Esophagus muscularis mucosa (tissue), 4 donors: ENCODE results near the gene NUP50. TPM values are rescaled to one million over a fixed set of nuclear protein-coding genes. Genes with fewer than 3 reads are reported as not detected.

ENCODE experiments used
- DNase-seq: peaks from one replicate; pipeline ENCODE4 v3.0.0-alpha.2; 2017; ENCODE audit errors: extremely low spot score
- H3K27ac ChIP-seq, 4 donors: fragments of 200-600 bp; sonication (generic); replicated peaks in 1 of 4; 1 replicate in 3 of 4; 2 replicates in 1 of 4; pipeline ENCODE4 v1.5.1; 2016 to 2019; ENCODE audit warnings: mild to moderate bottlenecking in 1 of 4
- H3K27me3 ChIP-seq, 4 donors: fragments of 200-600 bp; sonication (generic); one replicate each; pipeline versions ENCODE4 v1.5.1 to v1.6.0; 2016 to 2019
- H3K36me3 ChIP-seq, 4 donors: fragments of 200-600 bp; sonication (generic); one replicate each; pipeline ENCODE4 v1.5.1; 2016 to 2019
- H3K4me1 ChIP-seq, 4 donors: fragments of 200-600 bp; sonication (generic); one replicate each; pipeline ENCODE4 v1.5.1; 2016 to 2019
- H3K4me3 ChIP-seq, 4 donors: fragments of 200-600 bp; sonication (generic); 1 replicate in 2 of 4; 2 replicates in 2 of 4; pipeline ENCODE4 v1.5.1; 2016 to 2019; ENCODE audit warnings: mild to moderate bottlenecking in 4 of 4, moderate library complexity in 1 of 4
- H3K9me3 ChIP-seq, 4 donors: fragments of 200-600 bp; sonication (generic); 1 replicate in 3 of 4; 2 replicates in 1 of 4; pipeline ENCODE4 v1.5.1; 2016 to 2019
- EP300 ChIP-seq: sonication (generic); formaldehyde crosslinking; IDR thresholded peaks from one replicate; pipeline ENCODE4 v1.6.1; 2017; ENCODE audit warnings: antibody characterized with exemption
- POLR2A ChIP-seq: fragments of 450-650 bp; IDR thresholded peaks from one replicate; pipeline ENCODE4 v1.6.1; 2017; ENCODE audit warnings: antibody characterized with exemption, moderate library complexity, mild to moderate bottlenecking, low read depth
- POLR2AphosphoS5 ChIP-seq, 2 donors: sonication (generic); formaldehyde crosslinking; IDR thresholded peaks; one replicate each; pipeline ENCODE4 v1.6.1; 2017; ENCODE audit warnings: antibody characterized with exemption in 2 of 2
- WGBS: methylation state at CpG from one replicate; pipeline ENCODE4 v1.1.5; 2018; 5-methylcytosine and 5-hydroxymethylcytosine counted together
- intact Hi-C: fragments of 100-400 bp; cut with DNase I; formaldehyde crosslinking; loops from one replicate; pipeline ENCODE4 v1.15.1; 2023
- total RNA-seq, 4 donors: library from RNA; depleted of rRNA; stranded (reverse); fragments of >200 nt; gene quantifications; one replicate each; pipeline versions ENCODE4 v1.1.0 to v1.2.1, GENCODE V29; 2016
- TF ChIP-seq, protein P1 (sequence below), 3 experiments: fragments of 200-600 bp in 2 of 3; fragments of 450-650 bp in 1 of 3; sonication (generic) in 2 of 3; IDR thresholded peaks; one replicate each; pipeline ENCODE4 v1.5.1; 2017 to 2019; ENCODE audit warnings: antibody characterized with exemption in 3 of 3, mild to moderate bottlenecking in 2 of 3, moderate library complexity in 1 of 3

The NUP50 gene
- total RNA-seq, 4 donors from 2014 or later: 22.7 to 40.3 (median 30.0) TPM

DNA sequence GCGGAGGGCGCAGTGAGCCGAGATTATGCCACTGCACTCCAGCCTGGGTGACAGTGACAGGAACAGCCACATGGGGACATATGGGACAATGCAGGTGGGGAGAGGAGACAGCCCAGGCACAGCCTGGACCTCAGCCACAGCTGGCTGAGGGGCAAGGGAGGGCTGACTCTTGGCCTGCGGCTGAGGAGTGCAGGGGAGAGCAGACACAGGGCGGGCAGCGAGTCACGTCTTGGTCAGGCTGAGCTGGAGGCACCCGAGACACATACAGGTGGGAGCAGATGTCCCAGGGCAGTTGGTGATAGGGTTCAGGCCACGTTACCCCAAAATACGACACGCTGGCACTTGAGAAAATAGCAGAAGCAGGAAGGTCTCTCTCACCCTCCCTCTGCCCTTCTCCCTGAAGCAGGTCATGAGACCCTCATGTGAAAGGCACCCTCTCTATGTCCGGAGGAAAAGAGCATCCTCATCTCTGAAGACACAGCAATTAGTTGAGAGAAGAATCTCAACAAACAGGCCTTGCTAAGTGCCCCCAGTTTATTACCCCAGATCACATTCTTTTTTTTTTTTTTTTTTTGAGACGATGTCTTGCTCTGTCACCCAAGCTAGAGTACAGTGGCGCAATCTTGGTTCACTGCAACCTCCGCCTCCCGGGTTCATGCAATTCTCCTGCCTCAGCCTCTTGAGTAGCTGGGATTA lies 66.4 kb downstream of the NUP50 start:
- peaks cover 0 to 7% (median 0%) of the 10 kb centered on the region in 4 donors for H3K36me3 ChIP-seq
- peaks cover 3 to 46% (median 27%) of the 10 kb centered on the region in 4 donors for H3K4me1 ChIP-seq
- no peak overlapping the region for H3K27ac ChIP-seq
- no peaks in the 10 kb centered on the region for H3K27me3 ChIP-seq
- no peak overlapping the region for H3K4me3 ChIP-seq
- TF ChIP-seq POLR2AphosphoS5 (IDR thresholded peaks at IDR 0.05) (no peak), EP300 (no peak), POLR2A (no peak)
- TF ChIP-seq, protein P1, sequence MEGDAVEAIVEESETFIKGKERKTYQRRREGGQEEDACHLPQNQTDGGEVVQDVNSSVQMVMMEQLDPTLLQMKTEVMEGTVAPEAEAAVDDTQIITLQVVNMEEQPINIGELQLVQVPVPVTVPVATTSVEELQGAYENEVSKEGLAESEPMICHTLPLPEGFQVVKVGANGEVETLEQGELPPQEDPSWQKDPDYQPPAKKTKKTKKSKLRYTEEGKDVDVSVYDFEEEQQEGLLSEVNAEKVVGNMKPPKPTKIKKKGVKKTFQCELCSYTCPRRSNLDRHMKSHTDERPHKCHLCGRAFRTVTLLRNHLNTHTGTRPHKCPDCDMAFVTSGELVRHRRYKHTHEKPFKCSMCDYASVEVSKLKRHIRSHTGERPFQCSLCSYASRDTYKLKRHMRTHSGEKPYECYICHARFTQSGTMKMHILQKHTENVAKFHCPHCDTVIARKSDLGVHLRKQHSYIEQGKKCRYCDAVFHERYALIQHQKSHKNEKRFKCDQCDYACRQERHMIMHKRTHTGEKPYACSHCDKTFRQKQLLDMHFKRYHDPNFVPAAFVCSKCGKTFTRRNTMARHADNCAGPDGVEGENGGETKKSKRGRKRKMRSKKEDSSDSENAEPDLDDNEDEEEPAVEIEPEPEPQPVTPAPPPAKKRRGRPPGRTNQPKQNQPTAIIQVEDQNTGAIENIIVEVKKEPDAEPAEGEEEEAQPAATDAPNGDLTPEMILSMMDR (IDR thresholded peaks at IDR 0.05): no peak
- DNase-seq: no peak
- WGBS: 82% methylated on average over 15 of the region's 16 CpGs
- intact Hi-C loops: no loop called here
- H3K9me3 ChIP-seq: no peaks in the 10 kb centered on the region

DNA sequence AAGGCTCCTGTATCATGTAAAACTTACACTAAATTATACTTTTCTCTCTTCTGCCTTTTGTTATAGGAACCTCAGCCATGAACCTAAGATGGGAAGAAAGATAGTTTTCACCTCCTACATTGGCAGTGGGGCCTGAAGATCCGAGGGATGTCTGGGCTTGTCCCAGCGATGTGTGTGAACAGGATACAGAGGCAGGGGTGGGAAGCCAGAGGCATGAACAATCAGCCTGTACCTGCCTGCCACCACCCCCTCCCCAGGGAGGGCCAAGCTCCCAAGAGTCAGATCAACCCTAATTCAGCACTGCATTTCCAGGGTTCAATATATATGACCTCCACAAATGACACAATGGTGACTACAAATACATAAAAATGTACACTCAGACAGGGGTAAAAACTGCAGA lies 67.6 kb downstream of the NUP50 start:
- Histone ChIP-seq H3K27ac (no peak overlapping the region), H3K9me3 (no peaks in the 10 kb centered on the region), H3K36me3 (peaks cover 0 to 7% (median 0%) of the 10 kb centered on the region in 4 donors), H3K27me3 (no peaks in the 10 kb centered on the region), H3K4me1 (peaks cover 3 to 46% (median 20%) of the 10 kb centered on the region in 4 donors), H3K4me3 (no peak overlapping the region)
- DNase-seq: no peak
- 92% methylated on average over 2 of the region's 2 CpGs for WGBS
- intact Hi-C loops: no loop called here
- no peak for TF ChIP-seq EP300

DNA sequence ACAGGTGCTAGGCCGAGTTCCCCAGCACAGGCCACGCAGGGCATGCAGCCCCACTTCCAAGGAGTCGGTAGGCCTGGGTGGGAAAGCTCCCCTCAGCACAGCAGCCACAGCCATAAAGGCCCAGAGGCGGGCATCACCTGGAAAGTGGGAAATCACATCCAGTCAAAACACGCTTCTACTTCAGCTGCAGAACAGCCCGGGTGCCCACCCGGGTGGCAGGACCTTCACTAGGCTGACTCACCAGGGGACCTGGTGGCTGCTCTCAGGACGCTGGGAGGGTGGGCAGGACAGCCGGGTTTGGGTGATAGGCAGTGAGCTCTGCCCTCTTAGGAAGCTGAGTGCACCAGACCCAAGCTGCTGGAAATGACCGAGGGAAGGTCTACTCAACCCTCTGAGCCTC lies 69.7 kb downstream of the NUP50 start:
- no peak for DNase-seq
- no peaks in the 10 kb centered on the region for H3K9me3 ChIP-seq
- H3K27ac ChIP-seq: no peak overlapping the region
- WGBS: 91% methylated on average over 9 of the region's 10 CpGs
- TF ChIP-seq EP300: no peak
- TF ChIP-seq, protein P1 (IDR thresholded peaks at IDR 0.05): no peak
- no peak for TF ChIP-seq POLR2AphosphoS5 (IDR thresholded peaks at IDR 0.05)
- TF ChIP-seq POLR2A: no peak
- H3K27me3 ChIP-seq: no peaks in the 10 kb centered on the region
- intact Hi-C loops: no loop called here
- H3K4me1 ChIP-seq: peaks cover 0 to 36% (median 12%) of the 10 kb centered on the region in 4 donors
- no peak overlapping the region for H3K4me3 ChIP-seq
- peaks cover 0 to 17% (median 10%) of the 10 kb centered on the region in 4 donors for H3K36me3 ChIP-seq

DNA sequence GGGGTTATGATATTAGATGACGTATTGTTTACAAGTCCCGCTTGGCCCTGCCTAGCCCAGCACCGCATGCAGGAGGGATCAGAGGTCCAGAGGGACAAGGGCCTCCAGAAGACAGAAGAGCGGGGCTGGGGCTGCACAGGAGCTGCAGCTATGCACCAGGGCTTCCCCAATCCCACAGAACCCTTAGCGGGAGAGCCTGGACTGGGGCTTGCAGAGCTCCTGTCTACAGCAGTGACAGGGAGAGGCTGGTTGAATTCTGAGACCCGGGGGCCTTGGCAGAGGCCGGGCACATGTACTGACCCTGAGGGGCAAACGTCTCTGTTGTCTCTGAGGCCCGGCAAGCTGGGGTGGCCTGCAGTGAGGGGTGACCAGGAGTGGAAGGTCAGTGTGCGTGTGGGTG lies 70.1 kb downstream of the NUP50 start:
- H3K9me3 ChIP-seq: no peaks in the 10 kb centered on the region
- H3K4me3 ChIP-seq: no peak overlapping the region
- intact Hi-C loops: no loop called here
- no peaks in the 10 kb centered on the region for H3K27me3 ChIP-seq
- WGBS: 89% methylated on average over 4 of the region's 10 CpGs
- TF ChIP-seq POLR2AphosphoS5 (IDR thresholded peaks at IDR 0.05): no peak
- H3K4me1 ChIP-seq: peaks cover 0 to 37% (median 14%) of the 10 kb centered on the region in 4 donors
- no peak for DNase-seq
- H3K27ac ChIP-seq: peak overlapping the region in 1 of 4 donors; percentile 10
- peaks cover 0 to 22% (median 12%) of the 10 kb centered on the region in 4 donors for H3K36me3 ChIP-seq

DNA sequence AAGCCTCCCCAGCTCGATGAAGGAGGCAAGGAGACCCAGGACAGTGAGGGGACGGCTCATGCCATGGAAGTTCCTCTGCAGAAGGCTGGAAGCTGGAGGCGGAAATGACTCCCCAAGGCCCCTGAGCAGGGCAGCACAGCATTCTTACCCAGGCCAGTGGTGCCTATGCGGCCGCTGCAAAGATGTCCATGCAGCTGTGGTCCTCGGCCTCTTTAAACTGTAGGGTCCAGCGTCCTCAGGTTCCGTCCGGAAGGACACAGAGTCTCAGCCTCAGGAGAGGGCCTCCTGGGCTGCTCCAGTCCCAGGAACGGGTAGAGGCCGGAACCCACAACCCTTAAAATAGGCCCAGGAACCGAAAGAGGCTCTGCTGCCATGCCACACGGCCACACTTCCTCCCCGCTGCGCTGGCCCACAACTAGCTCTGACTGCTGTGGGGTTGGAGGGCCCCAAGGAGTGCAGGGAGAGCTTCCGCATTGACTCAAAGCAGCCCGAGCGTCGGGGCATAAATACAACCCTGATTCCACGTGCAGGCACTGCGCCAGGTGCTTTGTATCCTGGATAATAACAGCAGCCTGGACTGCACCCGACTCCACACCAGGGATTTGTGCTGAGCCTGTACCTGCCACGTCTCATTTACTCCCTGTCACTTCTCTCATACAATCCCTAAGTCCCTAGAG lies 71.5 kb downstream of the NUP50 start:
- intact Hi-C loops: no loop called here
- Histone ChIP-seq H3K27ac (peak overlapping the region in 2 of 4 donors; percentile 27 to 30), H3K9me3 (no peaks in the 10 kb centered on the region), H3K36me3 (peaks cover 0 to 23% (median 12%) of the 10 kb centered on the region in 4 donors), H3K4me3 (no peak overlapping the region), H3K27me3 (no peaks in the 10 kb centered on the region), H3K4me1 (peaks cover 9 to 51% (median 28%) of the 10 kb centered on the region in 4 donors)
- TF ChIP-seq POLR2AphosphoS5 (IDR thresholded peaks at IDR 0.05): no peak
- TF ChIP-seq POLR2A: no peak
- WGBS: 76% methylated on average over 18 of the region's 23 CpGs
- no peak for DNase-seq

DNA sequence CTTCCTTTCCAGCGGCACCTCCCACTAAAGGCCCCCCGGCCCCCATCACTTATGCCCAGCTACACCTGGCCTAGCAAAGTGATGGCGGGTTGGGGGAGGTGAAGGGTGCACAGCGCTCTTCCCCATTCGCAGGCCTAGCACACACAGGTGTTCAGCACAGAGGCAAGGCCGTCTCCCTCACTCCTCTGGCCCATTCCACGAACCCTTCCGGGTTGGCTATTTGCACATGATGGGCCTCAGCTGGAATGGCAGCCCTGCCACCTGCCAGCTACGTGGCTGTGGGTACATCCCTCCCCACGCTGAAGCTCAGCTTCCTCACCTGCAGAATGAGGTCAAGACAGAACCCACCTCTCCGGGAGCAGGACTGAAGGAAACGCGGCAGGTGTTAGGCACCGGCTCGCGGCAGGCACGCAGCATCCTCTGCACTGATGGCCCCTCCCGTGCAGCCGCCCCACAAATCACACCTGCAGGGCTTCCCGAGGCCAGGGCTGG lies 72.2 kb downstream of the NUP50 start:
- Histone ChIP-seq H3K4me3 (no peak overlapping the region), H3K27me3 (no peaks in the 10 kb centered on the region), H3K36me3 (peaks cover 0 to 23% (median 12%) of the 10 kb centered on the region in 4 donors), H3K27ac (no peak overlapping the region), H3K9me3 (no peaks in the 10 kb centered on the region), H3K4me1 (peaks cover 10 to 54% (median 30%) of the 10 kb centered on the region in 4 donors)
- intact Hi-C loops: no loop called here
- no peak for DNase-seq
- TF ChIP-seq POLR2AphosphoS5 (IDR thresholded peaks at IDR 0.05) (no peak), EP300 (no peak), POLR2A (no peak)
- TF ChIP-seq, protein P1 (IDR thresholded peaks at IDR 0.05): no peak
- WGBS: 89% methylated on average over 17 of the region's 20 CpGs
